Peyer's patch (tissue), 4 donors: ENCODE results near the gene MYO3B. TPM values are rescaled to one million over a fixed set of nuclear protein-coding genes. Genes with fewer than 3 reads are reported as not detected.

Experiments
- DNase-seq, 3 donors: peaks; one replicate each; pipeline ENCODE4 v3.0.0-alpha.2; 2017 to 2019
- H3K27ac ChIP-seq, 4 donors: fragments of 200-600 bp; sonication (generic); one replicate each; pipeline ENCODE4 v1.5.1; 2016 to 2019
- H3K27me3 ChIP-seq, 2 donors: fragments of 200-600 bp; sonication (generic); one replicate each; pipeline ENCODE4 v1.5.1; 2019
- H3K36me3 ChIP-seq, 3 donors: fragments of 200-600 bp; sonication (generic); one replicate each; pipeline ENCODE4 v1.5.1; 2016 to 2019
- H3K4me1 ChIP-seq, 4 donors: fragments of 200-600 bp; sonication (generic); one replicate each; pipeline ENCODE4 v1.5.1; 2016 to 2019
- H3K4me3 ChIP-seq, 4 donors: fragments of 200-600 bp; sonication (generic); 1 replicate in 3 of 4; 2 replicates in 1 of 4; pipeline ENCODE4 v1.5.1; 2016 to 2019; ENCODE audit warnings: mild to moderate bottlenecking in 1 of 4
- H3K9me3 ChIP-seq, 4 donors: fragments of 200-600 bp; sonication (generic); one replicate each; pipeline ENCODE4 v1.5.1; 2016 to 2019; ENCODE audit warnings: mild to moderate bottlenecking in 1 of 4
- POLR2A ChIP-seq, 2 donors: fragments of 450-650 bp; IDR thresholded peaks; one replicate each; pipeline ENCODE4 v1.5.1; 2017; ENCODE audit warnings: antibody characterized with exemption in 2 of 2, mild to moderate bottlenecking in 2 of 2, moderate library complexity in 2 of 2
- total RNA-seq, 4 donors: library from RNA; depleted of rRNA; stranded (reverse); fragments of >200 nt; gene quantifications; one replicate each; pipeline ENCODE4 v1.1.0, GENCODE V29; 2016
- TF ChIP-seq, protein P1 (sequence below), 6 experiments: fragments of 450-650 bp in 4 of 6; fragments of 200-600 bp in 2 of 6; sonication (generic) in 1 of 6; IDR thresholded peaks; one replicate each; pipeline ENCODE4 v1.5.1; 2017 to 2019; ENCODE audit warnings: antibody characterized with exemption in 6 of 6, mild to moderate bottlenecking in 3 of 6, moderate library complexity in 1 of 6

MYO3B gene
- total RNA-seq, 4 donors from 2014 or later = not detected

DNA sequence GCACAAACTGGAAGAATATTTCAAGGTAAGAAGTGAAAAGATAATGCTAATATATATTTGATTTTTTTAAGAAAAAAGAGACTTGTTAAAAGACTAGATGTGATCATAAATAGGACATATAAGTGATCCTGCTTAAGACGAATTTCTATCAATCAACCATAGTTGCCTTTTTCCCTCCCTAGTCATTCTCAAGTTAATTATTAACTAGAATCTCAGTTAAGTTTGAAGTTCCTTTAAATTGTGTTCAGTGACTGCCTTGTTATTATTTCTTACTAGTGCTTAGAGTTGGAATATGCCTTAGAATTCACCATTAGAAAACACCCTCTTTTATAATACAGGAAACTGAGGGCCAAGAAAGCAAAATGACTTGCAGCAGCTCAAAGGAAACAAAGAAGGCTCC lies 395.7 kb downstream of the MYO3B start:
- Histone ChIP-seq H3K27ac (no peak overlapping the region), H3K27me3 (no peaks in the 10 kb centered on the region), H3K4me3 (no peak overlapping the region), H3K36me3 (no peaks in the 10 kb centered on the region), H3K4me1 (no peaks in the 10 kb centered on the region), H3K9me3 (no peaks in the 10 kb centered on the region)
- no peak for DNase-seq
- TF ChIP-seq, protein P1, sequence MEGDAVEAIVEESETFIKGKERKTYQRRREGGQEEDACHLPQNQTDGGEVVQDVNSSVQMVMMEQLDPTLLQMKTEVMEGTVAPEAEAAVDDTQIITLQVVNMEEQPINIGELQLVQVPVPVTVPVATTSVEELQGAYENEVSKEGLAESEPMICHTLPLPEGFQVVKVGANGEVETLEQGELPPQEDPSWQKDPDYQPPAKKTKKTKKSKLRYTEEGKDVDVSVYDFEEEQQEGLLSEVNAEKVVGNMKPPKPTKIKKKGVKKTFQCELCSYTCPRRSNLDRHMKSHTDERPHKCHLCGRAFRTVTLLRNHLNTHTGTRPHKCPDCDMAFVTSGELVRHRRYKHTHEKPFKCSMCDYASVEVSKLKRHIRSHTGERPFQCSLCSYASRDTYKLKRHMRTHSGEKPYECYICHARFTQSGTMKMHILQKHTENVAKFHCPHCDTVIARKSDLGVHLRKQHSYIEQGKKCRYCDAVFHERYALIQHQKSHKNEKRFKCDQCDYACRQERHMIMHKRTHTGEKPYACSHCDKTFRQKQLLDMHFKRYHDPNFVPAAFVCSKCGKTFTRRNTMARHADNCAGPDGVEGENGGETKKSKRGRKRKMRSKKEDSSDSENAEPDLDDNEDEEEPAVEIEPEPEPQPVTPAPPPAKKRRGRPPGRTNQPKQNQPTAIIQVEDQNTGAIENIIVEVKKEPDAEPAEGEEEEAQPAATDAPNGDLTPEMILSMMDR (IDR thresholded peaks at IDR 0.05) = no peak
- no peak for TF ChIP-seq POLR2A (IDR thresholded peaks at IDR 0.05)

DNA sequence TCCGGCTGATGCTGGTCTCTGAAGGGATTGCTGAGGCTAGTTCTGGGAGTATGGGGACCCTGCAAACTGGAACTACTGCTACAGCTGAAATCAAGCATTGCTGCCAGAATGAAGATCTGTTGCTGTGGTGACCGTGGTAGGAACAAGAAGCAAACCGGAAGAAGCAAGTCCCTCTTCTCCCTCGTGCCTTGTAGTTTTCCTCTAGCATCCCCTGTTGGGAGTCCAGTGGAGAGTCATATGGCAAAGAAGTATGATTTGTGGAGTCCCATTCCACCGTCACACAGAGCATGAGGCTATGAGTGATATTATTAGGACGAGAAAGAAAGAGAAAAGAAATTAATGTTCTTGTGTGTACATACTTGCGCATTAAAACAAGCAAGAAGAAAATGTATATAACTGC lies 398.3 kb downstream of the MYO3B start:
- Histone ChIP-seq H3K4me1 (no peaks in the 10 kb centered on the region), H3K9me3 (no peaks in the 10 kb centered on the region), H3K27ac (no peak overlapping the region), H3K36me3 (no peaks in the 10 kb centered on the region), H3K27me3 (no peaks in the 10 kb centered on the region), H3K4me3 (no peak overlapping the region)
- TF ChIP-seq, protein P1 (IDR thresholded peaks at IDR 0.05) = no peak
- TF ChIP-seq POLR2A (IDR thresholded peaks at IDR 0.05) = no peak
- no peak for DNase-seq

DNA sequence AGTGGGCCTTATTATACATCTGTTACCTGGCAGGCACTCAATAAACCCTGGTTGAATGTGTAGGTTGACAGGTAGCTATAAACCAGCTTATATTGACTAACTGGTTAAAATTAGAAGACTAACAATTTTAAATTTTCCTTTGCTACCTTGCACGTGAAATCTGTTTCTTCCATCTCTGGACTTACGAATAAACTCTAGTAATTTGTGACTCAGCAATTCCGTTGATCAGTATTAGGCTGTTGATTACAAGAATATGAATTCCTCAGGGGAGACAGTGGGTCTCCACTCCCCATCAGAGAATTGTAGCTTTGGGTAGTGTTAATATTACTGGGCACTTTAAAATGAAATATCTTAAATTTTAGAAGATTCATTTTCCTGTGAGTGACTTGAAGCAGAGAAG lies 399.4 kb downstream of the MYO3B start:
- no peaks in the 10 kb centered on the region for H3K36me3 ChIP-seq
- no peak for TF ChIP-seq POLR2A (IDR thresholded peaks at IDR 0.05)
- TF ChIP-seq, protein P1 (IDR thresholded peaks at IDR 0.05) = no peak
- H3K4me1 ChIP-seq = no peaks in the 10 kb centered on the region
- H3K4me3 ChIP-seq = no peak overlapping the region
- no peak overlapping the region for H3K27ac ChIP-seq
- DNase-seq = no peak
- H3K9me3 ChIP-seq = no peaks in the 10 kb centered on the region
- no peaks in the 10 kb centered on the region for H3K27me3 ChIP-seq

DNA sequence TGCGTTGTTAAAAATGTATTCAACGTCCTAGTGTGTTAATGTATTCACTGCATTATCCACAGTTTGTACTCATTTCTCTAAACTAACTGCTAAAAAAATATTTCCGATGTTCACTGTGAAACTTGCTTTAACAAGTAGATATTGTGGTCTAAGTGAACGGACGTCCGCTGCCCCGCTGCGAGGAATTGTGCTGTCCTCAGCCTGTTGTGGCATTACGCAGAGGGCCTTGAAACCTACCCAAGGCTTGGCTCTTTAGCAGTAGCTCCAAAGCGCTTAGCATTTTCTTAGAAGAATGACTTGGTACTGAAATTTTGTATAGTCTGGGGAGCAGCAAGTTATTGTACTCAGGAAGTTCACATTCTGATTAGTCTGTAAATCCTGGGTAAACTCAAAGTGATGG lies 400.7 kb downstream of the MYO3B start:
- Histone ChIP-seq H3K4me3 (no peak overlapping the region), H3K9me3 (no peaks in the 10 kb centered on the region), H3K27ac (no peak overlapping the region), H3K4me1 (no peaks in the 10 kb centered on the region), H3K36me3 (no peaks in the 10 kb centered on the region), H3K27me3 (no peaks in the 10 kb centered on the region)
- TF ChIP-seq POLR2A (IDR thresholded peaks at IDR 0.05) = no peak
- TF ChIP-seq, protein P1 (IDR thresholded peaks at IDR 0.05) = no peak
- DNase-seq = no peak

DNA sequence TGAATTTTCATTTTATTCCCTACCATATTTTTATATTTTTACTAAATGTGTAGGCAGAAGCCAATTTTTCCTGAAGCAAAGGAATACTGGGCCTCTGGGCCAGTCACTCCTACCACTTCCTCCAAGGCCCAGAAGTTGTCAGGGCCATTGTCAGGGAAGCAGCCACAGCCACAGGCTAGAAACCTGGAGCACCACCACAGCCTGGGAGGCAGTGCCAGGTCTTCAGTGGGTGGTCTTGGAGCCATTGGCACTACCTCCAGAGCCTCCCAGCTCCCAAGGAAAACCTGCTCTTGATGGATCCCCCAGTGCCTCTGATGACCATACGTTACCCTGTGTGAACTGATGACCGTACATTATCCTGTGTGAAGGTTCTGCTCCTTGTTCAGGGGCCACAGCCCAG lies 401.6 kb downstream of the MYO3B start:
- no peak overlapping the region for H3K27ac ChIP-seq
- TF ChIP-seq, protein P1 (IDR thresholded peaks at IDR 0.05) = no peak
- no peak for TF ChIP-seq POLR2A (IDR thresholded peaks at IDR 0.05)
- no peaks in the 10 kb centered on the region for H3K27me3 ChIP-seq
- H3K36me3 ChIP-seq = no peaks in the 10 kb centered on the region
- no peaks in the 10 kb centered on the region for H3K9me3 ChIP-seq
- H3K4me1 ChIP-seq = no peaks in the 10 kb centered on the region
- H3K4me3 ChIP-seq = no peak overlapping the region
- no peak for DNase-seq

DNA sequence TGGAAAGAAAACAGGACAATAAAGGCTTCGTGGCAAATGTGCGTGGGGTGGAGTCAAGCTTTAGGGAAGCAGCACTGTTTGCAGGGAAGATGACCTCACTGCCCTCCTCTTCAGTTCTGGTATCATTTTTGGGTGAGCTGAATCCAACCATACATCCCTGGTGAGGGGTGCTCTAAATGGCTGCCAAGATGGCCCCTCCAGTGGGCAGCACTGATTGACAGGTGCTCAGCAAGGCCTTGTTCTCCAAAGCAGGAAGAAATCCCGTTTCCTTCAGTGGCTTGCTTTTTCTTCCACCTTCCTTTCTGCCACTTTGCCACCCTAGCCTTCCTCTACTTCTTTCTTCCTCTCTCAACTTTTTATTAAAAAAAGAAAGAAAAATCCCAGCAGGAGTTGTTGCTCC lies 404.4 kb downstream of the MYO3B start:
- Histone ChIP-seq H3K4me1 (no peaks in the 10 kb centered on the region), H3K9me3 (no peaks in the 10 kb centered on the region), H3K27ac (no peak overlapping the region), H3K36me3 (no peaks in the 10 kb centered on the region), H3K27me3 (no peaks in the 10 kb centered on the region), H3K4me3 (no peak overlapping the region)
- TF ChIP-seq, protein P1 (IDR thresholded peaks at IDR 0.05) = no peak
- no peak for TF ChIP-seq POLR2A (IDR thresholded peaks at IDR 0.05)
- DNase-seq = no peak
